CD4-positive, alpha-beta T cell treated with Interleukin-17A for 4 hours (primary cell): Measurements from ENCODE around the gene CMTM2.
"Not testable (repeated sequence)": the region's sequence is repeated elsewhere in the genome, so short reads cannot be mapped to it uniquely, and the experiment has no call there.

Experiments
- DNase-seq: peaks from one replicate; pipeline ENCODE4 v3.0.0-alpha.2; 2020; ENCODE audit warnings: mixed read lengths

CMTM2 gene

DNA sequence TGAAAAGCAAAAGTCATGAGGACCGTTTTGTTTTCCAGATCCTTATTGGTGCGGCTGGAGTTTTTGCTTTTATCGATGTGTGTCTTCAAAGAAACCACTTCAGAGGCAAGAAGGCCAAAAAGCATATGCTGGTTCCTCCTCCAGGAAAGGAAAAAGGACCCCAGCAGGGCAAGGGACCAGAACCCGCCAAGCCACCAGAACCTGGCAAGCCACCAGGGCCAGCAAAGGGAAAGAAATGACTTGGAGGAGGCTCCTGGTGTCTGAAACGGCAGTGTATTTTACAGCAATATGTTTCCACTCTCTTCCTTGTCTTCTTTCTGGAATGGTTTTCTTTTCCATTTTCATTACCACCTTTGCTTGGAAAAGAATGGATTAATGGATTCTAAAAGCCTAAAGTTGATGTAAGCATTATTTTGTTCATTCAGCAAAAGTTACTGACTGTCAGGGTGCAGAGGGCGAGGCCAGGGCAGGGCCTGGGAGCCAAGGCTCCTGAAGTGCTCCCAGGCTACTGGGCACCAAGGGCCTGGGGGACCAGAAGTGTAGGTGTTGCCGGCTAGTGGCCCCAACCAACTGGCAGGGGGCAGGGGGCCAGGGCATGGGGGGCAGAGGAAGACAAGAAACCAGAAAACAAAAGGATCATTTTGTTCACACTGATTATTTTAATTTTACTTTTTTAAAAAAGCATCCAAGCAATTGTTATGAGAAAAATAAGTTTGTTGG, 8.8 kb downstream of the CMTM2 start:
- no peak for DNase-seq

DNA sequence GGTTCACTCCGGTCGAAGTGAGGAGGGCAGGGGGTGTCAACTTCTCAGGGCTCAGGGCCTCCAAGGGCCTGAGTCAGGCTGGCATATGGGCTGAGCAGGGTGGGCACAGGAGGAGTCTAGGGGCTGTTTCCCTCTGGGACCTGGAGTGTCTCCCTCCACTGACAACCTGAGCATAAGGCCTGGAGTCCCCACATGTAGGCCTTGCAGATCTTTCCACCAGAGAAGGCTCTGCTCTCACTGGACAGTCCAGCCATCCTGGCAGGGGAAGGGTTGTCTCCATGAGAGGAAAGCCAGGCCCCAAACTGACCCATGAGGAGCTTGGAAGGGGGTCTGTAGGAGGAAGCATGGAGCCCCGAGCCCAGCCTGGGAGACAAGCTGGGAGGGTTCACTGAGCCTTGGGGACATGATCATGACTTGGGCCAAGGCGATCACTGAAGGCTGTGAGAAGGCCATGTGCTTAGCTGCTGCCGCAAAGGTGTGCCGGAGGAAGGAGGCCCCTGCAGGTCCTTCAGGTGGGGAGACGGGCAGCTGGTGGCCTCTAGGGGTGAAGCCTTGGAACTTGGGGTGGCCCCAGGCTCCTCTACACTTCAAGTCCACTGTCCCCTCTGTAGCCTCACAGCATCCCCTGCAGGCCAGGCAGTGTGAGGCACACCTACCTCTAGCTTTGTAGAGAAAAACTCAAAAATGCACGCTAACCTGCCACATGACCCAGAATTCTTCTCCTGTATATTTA, 9.9 kb downstream of the CMTM2 start:
- DNase-seq, result peak; percentile 75

DNA sequence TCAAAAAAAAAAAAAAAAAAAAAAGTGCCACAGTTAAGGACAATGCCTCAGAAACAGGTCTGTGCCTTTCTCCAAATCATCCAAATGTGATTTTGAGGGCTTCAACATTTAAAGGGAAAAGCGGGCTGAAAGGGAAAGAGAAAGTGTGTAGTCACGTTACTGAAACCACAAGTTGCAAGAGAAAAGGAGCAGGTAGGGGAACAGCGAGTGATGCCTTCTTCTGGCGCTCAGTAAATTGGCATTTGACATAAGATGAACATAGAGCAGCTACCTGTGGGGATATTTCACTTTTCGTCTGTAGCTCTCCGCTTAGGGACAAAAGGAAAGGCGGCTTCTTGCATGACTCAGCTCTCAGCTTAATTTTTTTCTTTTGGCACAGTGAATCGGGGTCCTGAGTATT, 11.1 kb downstream of the CMTM2 start:
- DNase-seq, result peak; percentile 50

DNA sequence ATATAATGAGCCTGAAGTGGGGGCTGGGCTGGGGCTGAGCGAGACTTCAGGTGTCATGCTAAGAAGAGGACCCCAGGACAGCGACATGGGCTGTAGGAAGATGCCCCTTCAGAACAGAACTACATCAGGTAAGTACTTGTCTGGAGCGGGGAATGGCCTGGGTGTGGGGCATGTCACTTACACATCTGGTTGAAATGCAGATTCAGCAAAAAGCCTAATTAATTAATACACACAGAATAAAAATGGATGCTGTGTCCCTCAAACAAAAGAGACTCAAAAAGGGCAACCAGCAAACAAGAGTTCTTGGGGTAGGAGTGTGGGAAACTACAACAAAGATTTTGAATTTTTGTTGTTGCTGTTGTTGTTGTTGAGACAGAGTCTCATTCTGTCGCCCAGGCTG, 11.8 kb downstream of the CMTM2 start:
- DNase-seq, result no peak

DNA sequence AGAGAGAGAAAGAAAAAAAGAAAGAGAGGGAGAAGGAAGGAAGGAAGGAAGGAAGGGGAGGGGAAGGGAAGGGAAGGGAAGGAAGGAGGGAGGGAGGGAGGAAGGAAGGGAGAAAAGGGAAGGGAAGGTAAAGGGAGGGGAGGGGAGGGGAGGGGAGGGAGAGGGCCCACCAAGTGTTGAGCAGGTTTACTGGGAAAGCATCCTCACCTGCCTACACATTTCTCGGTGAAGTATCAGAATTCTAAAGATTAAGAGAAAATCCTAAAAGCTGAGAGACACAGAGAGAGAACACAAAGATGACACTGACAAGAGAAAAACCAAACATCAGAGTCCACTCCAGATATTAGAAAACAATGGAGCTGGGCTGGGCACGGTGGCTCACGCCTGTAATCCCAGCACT, 13.0 kb downstream of the CMTM2 start:
- DNase-seq, result no peak

DNA sequence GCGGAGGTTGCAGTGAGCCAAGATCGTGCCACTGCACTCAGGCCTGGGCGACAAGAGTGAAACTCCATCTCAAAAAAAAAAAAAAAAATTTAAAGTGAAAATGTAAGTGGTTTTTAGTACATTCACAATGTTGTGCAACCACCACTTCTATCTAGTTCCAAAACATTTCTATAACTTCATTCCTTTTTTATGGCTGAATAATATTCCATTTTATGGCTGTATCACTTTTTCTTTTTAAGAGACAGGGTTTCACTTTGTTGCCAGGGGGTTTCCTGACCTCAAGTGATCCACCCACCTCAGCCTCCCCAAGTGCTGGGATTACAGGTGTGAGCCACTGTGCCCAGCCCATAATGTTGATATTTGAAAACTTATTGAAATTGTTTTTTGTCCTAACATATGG, 13.6 kb downstream of the CMTM2 start:
- DNase-seq, result no peak

DNA sequence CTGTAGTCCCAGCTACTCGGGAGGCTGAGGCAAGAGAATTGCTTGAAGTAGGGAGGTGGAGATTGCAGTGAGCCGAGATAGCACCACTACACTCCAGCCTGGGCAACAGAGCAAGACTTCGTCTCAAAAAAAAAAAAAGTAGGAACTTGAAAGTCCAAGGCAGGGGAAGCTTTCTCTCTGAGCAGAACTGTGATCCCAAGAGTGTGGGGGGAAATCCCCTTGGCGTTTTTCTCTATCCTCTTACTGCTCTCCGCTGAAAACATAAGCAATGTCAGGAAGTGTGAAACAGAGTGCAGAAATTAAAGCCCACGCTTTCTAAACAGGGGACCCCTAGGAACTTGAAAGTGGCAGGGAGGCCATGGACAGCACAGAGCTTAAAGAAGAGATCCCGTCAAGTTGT, 15.5 kb downstream of the CMTM2 start:
- no peak for DNase-seq

DNA sequence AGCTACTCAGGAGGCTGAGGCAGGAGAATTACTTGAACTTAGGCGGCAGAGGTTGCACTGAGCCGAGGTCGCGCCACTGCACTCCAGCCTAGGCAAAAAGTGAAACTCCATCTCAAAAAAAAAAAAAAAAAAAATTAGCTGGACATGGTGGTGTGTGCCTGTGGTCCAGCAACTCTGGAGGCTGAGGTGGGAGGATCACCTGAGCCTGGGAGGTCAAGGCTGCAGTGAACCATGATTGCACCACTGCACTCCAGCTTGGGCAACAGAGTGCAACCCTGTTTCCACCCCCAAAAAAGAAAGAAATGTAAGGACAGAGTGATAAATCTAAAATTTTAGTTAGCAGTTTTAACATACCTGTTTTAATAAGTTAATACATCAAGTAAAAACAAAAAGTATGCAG, 17.3 kb downstream of the CMTM2 start:
- not testable (repeated sequence) for DNase-seq

DNA sequence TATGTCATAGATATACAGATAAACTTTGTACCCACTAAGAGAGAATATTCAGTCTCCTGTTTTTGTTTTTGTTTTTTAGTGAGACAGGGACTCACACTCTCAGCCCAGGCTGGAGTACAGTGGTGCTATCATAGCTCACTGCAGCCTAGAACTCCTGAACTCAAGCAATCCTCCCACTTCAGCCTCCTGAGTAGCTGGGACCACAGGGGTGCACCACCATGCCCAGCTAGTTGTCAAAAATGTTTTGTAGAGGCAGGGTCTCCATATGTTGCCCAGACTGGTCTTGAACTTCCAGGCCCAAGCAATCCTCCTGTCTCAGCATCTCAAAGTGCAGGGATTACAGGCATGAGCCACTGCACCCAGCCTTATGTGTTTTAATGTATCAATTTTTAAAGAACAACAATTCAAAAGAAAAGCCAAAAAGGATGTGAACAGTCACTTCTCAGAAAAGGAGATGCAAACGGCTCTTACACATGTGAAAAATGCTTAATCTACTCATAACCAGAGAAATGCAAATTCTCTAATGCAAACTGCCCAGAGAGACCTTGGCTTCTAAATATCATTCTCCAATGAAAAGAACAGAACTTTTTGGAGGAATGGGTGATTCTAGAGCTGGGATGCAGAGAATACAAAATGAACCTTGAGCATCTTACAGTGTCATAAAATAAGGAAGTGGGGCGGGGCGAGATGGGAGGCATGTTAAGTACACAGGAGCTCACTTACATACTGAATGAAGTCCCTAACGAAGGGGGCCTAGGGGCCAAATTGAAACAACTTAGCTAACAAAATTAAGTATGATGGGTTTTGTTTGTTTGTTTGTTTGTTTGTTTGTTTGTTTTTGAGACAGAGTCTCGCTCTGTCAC, 18.0 kb downstream of the CMTM2 start:
- peak; percentile 44 for DNase-seq

DNA sequence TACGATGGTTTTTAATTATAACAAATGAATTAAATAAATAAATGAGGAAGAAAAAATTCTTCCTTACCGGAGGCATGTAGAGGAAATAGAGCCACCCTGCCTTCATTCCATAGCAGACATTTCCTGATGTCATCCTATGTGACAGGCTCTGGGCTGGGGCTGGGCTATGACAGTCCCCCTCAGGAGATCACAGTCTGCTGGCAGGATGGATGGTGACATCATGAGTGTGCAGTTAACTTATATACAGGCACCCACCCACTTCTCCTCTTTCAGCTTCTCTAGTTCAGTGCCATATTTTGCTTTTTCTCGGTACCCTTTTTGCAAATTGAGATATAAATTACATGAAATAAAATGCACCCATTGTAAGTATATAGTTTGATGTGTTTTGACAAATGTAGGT, 18.8 kb downstream of the CMTM2 start:
- no peak for DNase-seq

DNA sequence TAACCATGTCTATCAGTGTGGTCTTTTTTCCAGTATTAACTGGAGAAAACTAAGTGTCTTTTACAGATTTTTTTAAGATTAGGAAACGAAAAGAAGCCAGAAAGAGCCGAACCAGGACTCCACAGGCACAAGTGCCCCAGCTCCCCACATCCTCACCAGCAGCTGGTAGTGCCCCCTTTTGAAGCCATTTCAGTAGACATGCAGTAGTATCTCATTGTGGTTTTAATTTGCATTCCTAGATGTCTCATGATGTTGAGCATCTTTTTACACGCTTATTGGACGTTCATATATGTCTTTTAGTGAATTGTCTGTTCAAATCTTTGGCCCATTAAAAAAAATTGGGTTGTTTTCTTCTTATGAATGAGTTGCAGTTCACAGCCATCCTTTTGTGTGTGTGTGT, 20.5 kb downstream of the CMTM2 start:
- DNase-seq, result peak; percentile 42

DNA sequence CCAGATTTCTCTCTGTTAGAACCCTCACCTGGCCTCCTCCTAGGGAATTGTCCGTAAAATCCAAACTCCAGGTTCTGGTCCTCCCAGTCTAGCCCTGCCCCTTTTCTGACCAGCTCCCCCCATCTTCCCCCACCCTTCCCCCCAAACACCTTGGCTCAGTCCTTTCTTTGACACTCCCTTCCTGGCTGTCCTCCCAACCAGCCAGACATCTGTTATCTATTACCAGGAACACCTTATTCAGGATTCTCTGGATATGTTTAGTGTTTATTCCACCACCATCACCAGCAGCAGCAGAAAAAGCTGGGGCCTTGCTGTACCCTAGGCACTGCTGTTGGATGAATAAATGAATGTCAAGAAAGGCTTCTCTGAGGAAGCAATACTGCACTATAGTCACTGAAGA, 21.2 kb downstream of the CMTM2 start:
- no peak for DNase-seq

DNA sequence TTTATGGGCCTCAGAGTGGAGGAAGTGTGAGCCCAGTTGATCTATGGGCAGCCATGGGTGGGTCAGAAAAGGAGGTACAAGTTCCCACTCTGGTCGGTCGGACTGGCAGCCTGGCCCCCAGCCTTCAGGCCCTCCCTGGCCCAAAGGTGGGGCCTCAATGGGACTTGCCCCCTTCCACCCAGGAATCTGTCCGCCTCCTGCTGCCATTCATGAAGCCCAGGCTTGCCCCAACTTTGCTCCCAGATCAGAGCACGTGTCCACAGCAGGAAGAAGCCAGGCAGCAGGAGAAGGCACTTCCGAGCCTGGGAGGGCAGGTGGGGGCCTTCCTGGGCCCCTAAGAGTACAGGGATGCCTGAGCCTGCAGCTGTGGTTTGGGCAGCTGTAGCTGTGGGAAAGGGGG, 22.2 kb downstream of the CMTM2 start:
- DNase-seq, result no peak

DNA sequence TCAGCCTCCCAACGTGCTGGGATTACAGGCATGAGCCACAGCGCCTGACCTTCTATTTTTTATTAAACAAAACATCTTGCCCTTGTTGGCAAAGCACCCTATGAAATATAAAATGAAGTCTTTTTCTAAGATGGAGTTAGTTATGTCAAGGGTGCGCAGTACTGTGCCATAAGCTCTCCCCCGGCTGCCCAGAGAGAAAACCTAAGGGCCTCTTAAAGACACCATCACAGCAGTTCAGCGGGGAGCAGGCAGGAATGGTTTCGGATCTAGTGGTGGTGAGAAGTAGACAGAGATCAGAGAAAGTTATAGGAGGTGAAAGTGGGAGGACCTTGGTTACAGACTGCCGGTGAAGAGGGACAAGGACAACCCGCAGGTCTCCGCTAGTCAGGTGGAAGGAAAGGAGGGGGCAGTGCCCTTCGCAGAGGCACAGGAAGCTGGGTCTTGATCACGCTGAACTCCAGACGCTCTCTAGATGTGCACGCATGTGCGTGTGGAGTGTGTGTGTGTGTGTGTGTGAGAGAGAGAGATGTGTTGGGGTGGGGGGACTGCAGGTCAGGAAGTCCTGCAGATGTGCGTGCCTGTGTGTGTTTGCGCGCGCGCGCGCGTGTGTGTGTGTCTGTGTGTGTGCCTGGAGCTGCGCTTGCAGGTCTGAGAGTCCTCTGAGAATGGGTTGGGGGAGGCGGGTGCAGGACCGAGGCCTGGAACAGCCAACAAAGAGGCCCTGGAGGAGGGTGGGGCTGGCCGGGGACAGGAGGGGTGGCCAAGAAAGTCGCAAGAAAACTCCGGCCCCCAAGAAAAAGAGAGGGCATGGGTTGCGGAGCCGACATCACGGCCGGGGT, 24.5 kb downstream of the CMTM2 start:
- peak; percentile 90 for DNase-seq

DNA sequence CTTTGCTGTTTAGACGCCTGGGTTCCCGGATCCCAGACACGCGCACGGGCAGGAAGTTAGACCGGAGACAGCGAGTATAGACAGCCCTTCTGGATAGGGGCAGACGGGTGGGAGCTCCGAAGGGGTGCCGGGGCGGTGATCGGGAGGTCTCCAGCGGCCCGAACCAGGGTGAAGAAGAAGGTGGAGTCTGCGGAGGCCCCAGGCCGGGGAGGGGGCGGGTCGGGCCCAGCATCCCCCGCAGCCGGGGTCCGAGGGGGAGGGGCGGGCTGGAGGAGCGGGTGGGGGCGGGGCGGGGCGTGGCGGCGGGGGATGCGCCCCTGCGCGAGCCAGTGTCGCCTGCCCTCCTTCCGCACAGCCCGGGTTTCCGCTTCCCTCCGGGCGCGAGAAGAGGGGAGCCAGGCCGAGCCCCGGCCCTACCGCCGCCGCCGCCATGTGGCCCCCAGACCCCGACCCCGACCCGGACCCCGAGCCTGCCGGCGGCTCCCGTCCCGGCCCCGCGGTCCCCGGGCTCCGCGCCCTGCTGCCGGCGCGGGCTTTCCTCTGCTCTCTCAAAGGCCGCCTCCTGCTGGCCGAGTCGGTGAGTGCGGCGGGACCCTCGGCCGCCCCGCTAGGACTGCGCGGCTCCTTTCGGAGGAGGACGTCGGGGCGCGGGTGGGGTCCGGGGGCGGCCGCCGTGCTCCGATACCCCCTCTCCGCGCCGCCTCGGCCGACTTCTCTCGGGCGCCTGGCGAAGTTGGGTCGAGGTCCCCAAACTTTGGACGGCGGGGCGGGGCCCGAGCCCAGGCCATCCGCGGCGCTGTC, 25.3 kb downstream of the CMTM2 start, which contains the start of gene CMTM3:
Gene CMTM3 (plus strand): TSS at position 329 of the 801 bp plus-strand sequence. CDS start 102 bp downstream, at position 431.
- peak; percentile 81 for DNase-seq

DNA sequence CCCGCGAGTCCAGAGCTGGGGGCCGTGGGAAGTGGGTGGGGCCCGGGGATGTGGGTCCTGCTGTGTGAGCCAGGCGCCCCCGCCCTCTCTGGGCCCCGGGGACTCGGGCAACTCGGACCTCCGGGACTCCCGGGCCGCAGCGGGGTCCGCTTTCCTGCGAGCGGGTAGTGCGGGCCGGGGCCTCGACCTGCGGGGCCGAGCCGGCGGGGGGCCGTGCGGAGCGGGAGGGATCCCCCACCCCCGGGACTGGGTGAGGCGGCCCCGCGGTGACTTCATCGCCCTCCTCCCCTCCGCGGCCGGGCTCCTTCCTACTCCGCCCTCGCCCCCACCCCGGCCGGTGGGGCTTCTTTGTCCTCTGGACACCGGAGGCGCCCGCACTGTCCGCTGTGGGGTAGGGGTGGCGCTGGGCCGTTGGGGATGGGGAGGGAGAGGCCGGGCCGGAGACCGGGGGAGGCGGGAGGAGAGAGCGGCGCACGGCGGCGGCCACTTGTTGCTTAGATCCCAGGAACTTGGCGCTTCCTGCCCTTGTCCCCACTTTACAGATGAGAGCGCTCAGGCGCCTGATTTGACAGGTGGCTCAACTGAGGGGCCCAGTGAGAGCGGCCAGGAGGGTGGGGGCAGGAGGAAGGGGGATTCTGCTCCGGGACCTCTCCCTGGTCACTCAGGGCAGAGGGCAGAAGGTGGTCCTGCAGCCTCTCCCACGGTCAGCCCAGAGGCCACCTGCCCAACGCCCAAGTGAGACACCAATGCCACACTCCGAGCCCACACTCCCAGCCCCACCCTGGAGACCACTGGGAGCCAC, 26.1 kb downstream of the CMTM2 start:
- peak; percentile 60 for DNase-seq

DNA sequence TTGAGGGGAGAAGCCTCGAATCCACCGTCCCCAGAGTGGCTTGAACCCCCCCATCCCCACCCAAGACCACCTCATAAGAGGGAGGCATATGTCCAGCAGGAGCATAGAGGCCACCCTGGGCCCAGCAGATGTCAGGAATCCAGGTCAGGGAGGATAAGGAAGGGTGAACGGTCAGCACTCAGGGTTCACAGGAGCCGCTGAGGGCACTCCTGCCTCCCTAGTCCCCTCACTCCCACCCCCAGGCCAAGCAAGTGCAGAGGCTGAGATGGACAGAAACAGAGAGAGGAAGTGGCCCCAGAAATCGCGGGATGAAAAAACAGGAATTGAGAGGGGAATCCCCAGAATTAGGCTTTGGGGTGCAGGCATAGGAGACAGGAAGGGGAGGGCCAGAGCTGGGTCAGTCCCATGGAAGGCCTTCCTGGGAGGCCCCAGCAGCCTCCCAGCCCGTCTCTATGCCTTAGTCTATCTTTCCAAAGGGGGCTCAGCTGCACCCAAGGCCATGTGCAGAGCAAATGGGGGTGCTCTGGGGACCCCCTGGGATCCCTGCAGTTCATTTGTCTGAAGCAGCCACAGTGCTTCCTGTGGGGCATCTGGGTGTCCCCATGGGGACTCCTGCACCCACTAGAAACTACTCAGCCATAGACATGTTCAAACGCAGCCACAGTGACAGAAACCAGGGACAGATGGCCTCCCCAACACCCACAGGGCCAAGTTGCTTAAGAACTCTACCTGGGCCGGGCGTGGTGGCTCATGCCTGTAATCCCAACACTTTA, 26.9 kb downstream of the CMTM2 start:
- DNase-seq, result no peak

DNA sequence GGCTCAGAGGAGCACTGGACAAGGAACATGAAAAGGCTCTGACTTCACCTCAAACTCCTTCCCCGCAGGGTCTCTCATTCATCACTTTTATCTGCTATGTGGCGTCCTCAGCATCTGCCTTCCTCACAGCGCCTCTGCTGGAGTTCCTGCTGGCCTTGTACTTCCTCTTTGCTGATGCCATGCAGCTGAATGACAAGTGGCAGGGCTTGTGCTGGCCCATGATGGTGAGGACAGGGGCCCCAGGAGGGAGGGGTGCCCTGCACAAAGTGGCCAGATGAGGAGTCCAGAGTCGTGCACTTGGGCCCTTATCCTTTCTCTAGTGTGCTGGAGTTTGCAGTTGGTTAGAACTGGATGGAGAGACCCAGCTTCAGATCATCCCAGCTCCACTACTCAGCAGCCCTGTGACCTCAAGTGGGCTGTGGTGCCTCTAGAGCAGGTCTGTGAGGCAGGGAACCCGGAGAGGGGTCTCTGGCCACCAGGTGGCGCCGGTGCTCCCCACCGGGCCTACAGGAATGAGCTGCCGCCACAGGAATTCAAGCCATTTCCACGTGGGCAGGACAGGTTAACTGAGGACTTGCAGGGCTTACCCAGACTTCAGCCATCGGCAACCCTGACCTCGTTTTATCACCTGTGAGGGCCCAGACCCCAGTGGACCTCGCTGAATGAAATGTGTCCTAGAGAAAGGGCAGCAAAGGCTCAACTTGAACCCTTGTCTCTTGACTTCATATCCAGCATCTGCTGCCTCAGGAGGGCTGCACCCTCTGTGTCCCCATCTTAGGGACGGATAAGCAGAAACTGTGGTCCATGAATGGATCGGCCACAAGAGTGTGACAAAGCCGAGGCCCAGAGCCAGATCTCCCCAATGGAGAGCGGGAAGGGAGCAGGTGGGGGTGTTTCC, 29.2 kb downstream of the CMTM2 start:
- DNase-seq, result peak; percentile 92

DNA sequence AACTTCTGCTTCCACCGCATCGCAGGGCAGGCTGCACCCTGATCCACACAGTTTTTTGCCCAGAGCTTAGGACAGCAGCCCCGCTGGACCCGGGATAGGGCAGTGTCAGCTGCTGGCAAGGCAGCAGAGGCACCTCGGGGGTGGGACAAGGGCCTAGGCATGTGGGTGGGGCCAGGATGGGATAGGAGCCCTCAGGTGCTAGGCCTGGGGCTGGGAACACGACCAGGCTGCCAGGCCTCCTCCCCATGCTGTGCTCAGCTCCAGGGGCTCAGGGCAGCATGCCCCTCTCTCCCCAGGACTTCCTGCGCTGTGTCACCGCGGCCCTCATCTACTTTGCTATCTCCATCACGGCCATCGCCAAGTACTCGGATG, 29.9 kb downstream of the CMTM2 start:
- DNase-seq, result no peak
